ENCODE results near the gene BMP7.

BMP7 gene

GRCh38 chr20:57167971-57168701 lies 98.3 kb downstream of the BMP7 start:
- Histone ChIP-seq H3K4me3 (ENCODE audit: low read length) (no peak overlapping the region), H3K4me1 (ENCODE audit: control insufficient read depth, insufficient read depth, low read length) (no peaks in the 10 kb centered on the region), H3K9ac (ENCODE audit: low read length) (no peak overlapping the region), H3K9me3 (ENCODE audit: control insufficient read depth, low read length) (peaks cover 11% of the 10 kb centered on the region), H3K36me3 (ENCODE audit: control insufficient read depth, insufficient read depth, low read length, severe bottlenecking) (no peaks in the 10 kb centered on the region), H3K27me3 (replicated peaks; ENCODE audit: control insufficient read depth, insufficient read depth, low read length) (peaks cover 41% of the 10 kb centered on the region)
- no peak for DNase-seq (ENCODE audit: low read depth)

- no peak overlapping the region for H3K4me3 ChIP-seq (ENCODE audit: low read length)
- peaks cover 46% of the 10 kb centered on the region for H3K27me3 ChIP-seq (replicated peaks; ENCODE audit: control insufficient read depth, insufficient read depth, low read length)
- no peak overlapping the region for H3K9ac ChIP-seq (ENCODE audit: low read length)
- peaks cover 15% of the 10 kb centered on the region for H3K9me3 ChIP-seq (ENCODE audit: control insufficient read depth, low read length)
- no peak for DNase-seq (ENCODE audit: low read depth)
- no peaks in the 10 kb centered on the region for H3K4me1 ChIP-seq (ENCODE audit: control insufficient read depth, insufficient read depth, low read length)
- no peaks in the 10 kb centered on the region for H3K36me3 ChIP-seq (ENCODE audit: control insufficient read depth, insufficient read depth, low read length, severe bottlenecking)
Measured at GRCh38 chr20:57167292-57167655, 99.2 kb downstream of the BMP7 start.

DNA sequence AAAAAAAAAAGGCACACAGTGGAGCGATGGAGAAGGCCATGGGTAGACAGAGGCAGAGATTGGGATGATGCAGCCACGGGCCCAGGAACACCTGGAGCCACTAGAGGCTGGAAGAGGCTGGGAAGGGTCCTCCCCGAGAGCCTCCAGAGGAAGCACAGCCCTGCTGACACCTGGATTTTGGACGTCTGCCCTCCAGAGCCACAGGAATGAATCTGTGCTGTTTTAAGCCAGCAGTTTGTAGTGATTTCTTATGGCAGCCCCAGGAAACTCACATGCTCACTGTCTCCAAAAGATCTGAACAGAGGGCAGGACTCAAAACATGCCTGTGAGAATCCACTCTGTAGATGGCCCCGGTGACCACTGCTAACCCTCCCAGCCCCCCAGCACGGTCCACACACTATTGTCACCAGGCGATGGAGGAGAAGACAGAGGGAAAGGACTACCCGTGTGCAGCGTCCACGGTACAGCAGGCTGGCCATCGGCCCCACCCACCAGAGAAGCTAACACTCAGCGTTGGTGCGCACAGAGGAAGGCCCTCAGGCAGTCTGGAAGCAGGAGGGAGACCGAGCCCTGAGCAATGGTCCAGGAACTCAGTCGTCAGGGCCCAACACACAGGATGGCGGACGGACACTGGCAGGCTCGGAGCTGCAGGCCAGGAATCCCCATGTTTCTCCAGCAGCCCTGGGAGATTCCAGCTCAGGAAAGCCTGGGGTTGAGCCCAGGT lies 99.7 kb downstream of the BMP7 start:
- Histone ChIP-seq H3K4me1 (ENCODE audit: control insufficient read depth, insufficient read depth, low read length) (no peaks in the 10 kb centered on the region), H3K4me3 (ENCODE audit: low read length) (no peak overlapping the region), H3K9me3 (ENCODE audit: control insufficient read depth, low read length) (peaks cover 15% of the 10 kb centered on the region), H3K36me3 (ENCODE audit: control insufficient read depth, insufficient read depth, low read length, severe bottlenecking) (no peaks in the 10 kb centered on the region), H3K27me3 (replicated peaks; ENCODE audit: control insufficient read depth, insufficient read depth, low read length) (peaks cover 47% of the 10 kb centered on the region), H3K9ac (ENCODE audit: low read length) (no peak overlapping the region)
- DNase-seq (ENCODE audit: low read depth): no peak

DNA sequence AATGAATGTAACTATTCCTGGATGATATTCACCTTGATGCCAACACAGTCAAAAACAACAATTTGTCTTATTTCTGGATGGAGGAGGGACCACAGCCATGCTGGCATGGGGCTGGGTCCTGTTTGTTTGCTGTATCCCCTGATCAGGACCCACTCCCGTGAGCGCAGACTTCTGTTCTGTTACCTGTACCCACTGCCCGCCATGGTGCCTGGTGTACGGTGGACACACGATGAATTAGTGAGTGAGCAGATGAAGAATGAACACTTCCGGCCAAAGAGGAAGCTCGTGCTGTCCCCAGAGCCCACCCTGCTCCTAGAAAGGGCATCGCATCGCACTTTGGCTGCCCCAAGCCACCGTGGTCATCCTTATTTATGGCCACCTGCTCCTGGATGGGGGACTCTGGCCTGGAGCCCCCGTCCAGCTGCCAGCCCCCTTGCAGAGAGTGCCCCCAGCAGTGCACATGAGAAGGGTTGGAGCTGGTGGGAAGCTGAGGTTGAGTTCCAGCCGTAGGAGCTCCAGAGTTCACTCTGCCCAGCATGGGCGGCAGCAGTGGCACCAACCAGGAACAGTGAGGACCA lies 100.9 kb downstream of the BMP7 start:
- no peak overlapping the region for H3K9ac ChIP-seq (ENCODE audit: low read length)
- H3K9me3 ChIP-seq (ENCODE audit: control insufficient read depth, low read length): peaks cover 15% of the 10 kb centered on the region
- DNase-seq (ENCODE audit: low read depth): no peak
- H3K4me3 ChIP-seq (ENCODE audit: low read length): no peak overlapping the region
- H3K36me3 ChIP-seq (ENCODE audit: control insufficient read depth, insufficient read depth, low read length, severe bottlenecking): no peaks in the 10 kb centered on the region
- no peaks in the 10 kb centered on the region for H3K4me1 ChIP-seq (ENCODE audit: control insufficient read depth, insufficient read depth, low read length)
- peaks cover 40% of the 10 kb centered on the region for H3K27me3 ChIP-seq (replicated peaks; ENCODE audit: control insufficient read depth, insufficient read depth, low read length)

DNA sequence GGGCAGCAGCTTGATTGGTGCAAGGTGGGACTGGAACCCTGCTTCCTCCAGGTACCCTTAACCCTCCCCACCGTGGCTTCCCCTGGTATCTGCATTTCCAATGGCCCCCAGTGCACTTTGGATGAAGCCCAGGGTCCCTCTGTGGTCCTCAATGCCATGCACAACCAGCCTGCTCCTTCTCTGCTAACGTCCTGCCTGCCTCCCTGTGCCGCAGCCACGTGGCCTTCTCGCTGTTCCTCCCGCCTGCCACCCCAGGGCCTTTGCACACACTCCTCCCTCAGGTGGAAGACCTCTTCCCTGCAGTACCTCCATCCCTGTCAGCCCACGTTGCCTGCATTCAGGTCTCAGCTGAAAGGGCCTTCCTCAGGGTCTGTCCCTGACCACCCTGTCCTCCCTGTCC lies 101.6 kb downstream of the BMP7 start:
- no peak overlapping the region for H3K9ac ChIP-seq (ENCODE audit: low read length)
- no peaks in the 10 kb centered on the region for H3K36me3 ChIP-seq (ENCODE audit: control insufficient read depth, insufficient read depth, low read length, severe bottlenecking)
- H3K4me1 ChIP-seq (ENCODE audit: control insufficient read depth, insufficient read depth, low read length): no peaks in the 10 kb centered on the region
- no peak for DNase-seq (ENCODE audit: low read depth)
- H3K27me3 ChIP-seq (replicated peaks; ENCODE audit: control insufficient read depth, insufficient read depth, low read length): peaks cover 45% of the 10 kb centered on the region
- no peak overlapping the region for H3K4me3 ChIP-seq (ENCODE audit: low read length)
- H3K9me3 ChIP-seq (ENCODE audit: control insufficient read depth, low read length): peaks cover 15% of the 10 kb centered on the region

GRCh38 chr20:57163041-57163440 lies 103.4 kb downstream of the BMP7 start:
- no peak overlapping the region for H3K4me3 ChIP-seq (ENCODE audit: low read length)
- no peaks in the 10 kb centered on the region for H3K36me3 ChIP-seq (ENCODE audit: control insufficient read depth, insufficient read depth, low read length, severe bottlenecking)
- H3K4me1 ChIP-seq (ENCODE audit: control insufficient read depth, insufficient read depth, low read length): no peaks in the 10 kb centered on the region
- peaks cover 62% of the 10 kb centered on the region for H3K27me3 ChIP-seq (replicated peaks; ENCODE audit: control insufficient read depth, insufficient read depth, low read length)
- DNase-seq (ENCODE audit: low read depth): no peak
- no peak overlapping the region for H3K9ac ChIP-seq (ENCODE audit: low read length)
- H3K9me3 ChIP-seq (ENCODE audit: control insufficient read depth, low read length): peaks cover 15% of the 10 kb centered on the region

DNA sequence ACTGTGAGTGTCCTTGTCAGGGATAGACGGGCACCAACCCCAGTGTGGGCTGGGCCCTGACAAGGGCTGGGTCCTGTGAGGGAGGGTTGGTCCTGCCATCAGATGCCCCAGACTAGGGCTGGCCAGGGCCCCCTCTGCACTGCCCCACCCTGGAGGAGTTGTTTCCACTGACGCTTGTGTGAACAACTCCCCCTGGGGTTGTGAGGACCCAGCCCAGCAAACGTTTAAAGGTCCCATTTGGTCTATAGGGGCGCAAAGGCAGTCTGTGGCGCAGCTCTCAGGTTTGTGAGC lies 104.1 kb downstream of the BMP7 start:
- no peaks in the 10 kb centered on the region for H3K4me1 ChIP-seq (ENCODE audit: control insufficient read depth, insufficient read depth, low read length)
- no peak overlapping the region for H3K9ac ChIP-seq (ENCODE audit: low read length)
- peaks cover 58% of the 10 kb centered on the region for H3K27me3 ChIP-seq (replicated peaks; ENCODE audit: control insufficient read depth, insufficient read depth, low read length)
- no peak overlapping the region for H3K4me3 ChIP-seq (ENCODE audit: low read length)
- H3K36me3 ChIP-seq (ENCODE audit: control insufficient read depth, insufficient read depth, low read length, severe bottlenecking): no peaks in the 10 kb centered on the region
- peaks cover 15% of the 10 kb centered on the region for H3K9me3 ChIP-seq (ENCODE audit: control insufficient read depth, low read length)
- no peak for DNase-seq (ENCODE audit: low read depth)

- peaks cover 54% of the 10 kb centered on the region for H3K27me3 ChIP-seq (replicated peaks; ENCODE audit: control insufficient read depth, insufficient read depth, low read length)
Measured at GRCh38 chr20:57161478-57162361, 104.7 kb downstream of the BMP7 start.

GRCh38 chr20:57160985-57161384 lies 105.5 kb downstream of the BMP7 start:
- H3K36me3 ChIP-seq (ENCODE audit: control insufficient read depth, insufficient read depth, low read length, severe bottlenecking): no peaks in the 10 kb centered on the region
- no peak overlapping the region for H3K9ac ChIP-seq (ENCODE audit: low read length)
- no peaks in the 10 kb centered on the region for H3K4me1 ChIP-seq (ENCODE audit: control insufficient read depth, insufficient read depth, low read length)
- no peak for DNase-seq (ENCODE audit: low read depth)
- no peak overlapping the region for H3K4me3 ChIP-seq (ENCODE audit: low read length)
- peaks cover 15% of the 10 kb centered on the region for H3K9me3 ChIP-seq (ENCODE audit: control insufficient read depth, low read length)
- H3K27me3 ChIP-seq (replicated peaks; ENCODE audit: control insufficient read depth, insufficient read depth, low read length): peaks cover 57% of the 10 kb centered on the region

More at GRCh38 chr20:57161478-57162361, 104.7 kb downstream of the BMP7 start:
- Histone ChIP-seq H3K9ac (ENCODE audit: low read length) (no peak overlapping the region), H3K4me1 (ENCODE audit: control insufficient read depth, insufficient read depth, low read length) (no peaks in the 10 kb centered on the region), H3K9me3 (ENCODE audit: control insufficient read depth, low read length) (peaks cover 15% of the 10 kb centered on the region), H3K4me3 (ENCODE audit: low read length) (no peak overlapping the region), H3K36me3 (ENCODE audit: control insufficient read depth, insufficient read depth, low read length, severe bottlenecking) (no peaks in the 10 kb centered on the region)
- no peak for DNase-seq (ENCODE audit: low read depth)

DNA sequence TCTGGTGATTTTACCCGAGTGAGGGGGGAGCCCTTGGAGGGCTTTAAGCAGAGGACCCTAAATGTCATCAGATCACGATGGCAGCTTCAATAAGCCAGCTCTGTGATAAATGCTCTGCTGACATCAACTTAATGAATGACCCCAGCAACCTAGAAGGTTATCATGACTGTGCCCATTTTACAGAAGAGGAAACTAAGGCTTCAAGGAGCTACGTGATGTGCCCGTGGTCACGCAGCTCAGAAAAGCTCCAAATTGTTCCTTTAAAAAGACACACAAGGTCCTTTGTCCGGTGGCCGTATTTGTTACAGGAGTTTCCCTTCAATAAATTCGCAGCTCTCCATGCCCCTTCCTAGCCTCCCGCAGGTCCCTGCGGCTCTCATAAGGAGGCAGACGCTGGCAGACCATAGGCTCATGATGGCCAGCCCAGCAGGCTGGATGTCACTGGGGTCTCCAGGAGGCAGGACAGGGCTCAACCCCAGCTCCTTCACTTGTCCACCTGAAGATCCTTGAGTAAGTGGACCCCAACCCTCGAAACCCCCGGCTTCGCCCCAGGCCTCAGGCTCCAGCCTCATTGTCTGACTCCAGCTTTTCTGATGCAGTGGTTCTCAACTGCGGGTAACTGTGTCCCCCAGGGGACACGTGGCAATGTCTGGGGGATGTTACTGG lies 106.4 kb downstream of the BMP7 start:
- Histone ChIP-seq H3K27me3 (replicated peaks; ENCODE audit: control insufficient read depth, insufficient read depth, low read length) (peaks cover 57% of the 10 kb centered on the region), H3K4me3 (ENCODE audit: low read length) (no peak overlapping the region), H3K9ac (ENCODE audit: low read length) (no peak overlapping the region), H3K9me3 (ENCODE audit: control insufficient read depth, low read length) (peaks cover 15% of the 10 kb centered on the region), H3K36me3 (ENCODE audit: control insufficient read depth, insufficient read depth, low read length, severe bottlenecking) (no peaks in the 10 kb centered on the region), H3K4me1 (ENCODE audit: control insufficient read depth, insufficient read depth, low read length) (no peaks in the 10 kb centered on the region)
- DNase-seq (ENCODE audit: low read depth): no peak

Data from adipocyte (in vitro differentiated cells).